HG02943 (cell line): ENCODE measurements around the gene FBXL14.
"Not testable (repeated sequence)": the region's sequence is repeated elsewhere in the genome, so short reads cannot be mapped to it uniquely, and the experiment has no call there.

Experiments
- ATAC-seq: cut with Tn5 transposase; IDR thresholded peaks from one replicate; pipeline ENCODE4 v1.9.1; 2021; ENCODE audit warnings: mild to moderate bottlenecking, low read depth, moderate library complexity; ENCODE audit not compliant: unreplicated experiment

FBXL14 gene

GRCh38 chr12:1620092-1620491, 25.7 kb upstream of the FBXL14 start:
- ATAC-seq: no peak

GRCh38 chr12:1619587-1619986, 25.2 kb upstream of the FBXL14 start:
- no peak for ATAC-seq

- no peak for ATAC-seq
These were observed 24.8 kb upstream of the FBXL14 start for GRCh38 chr12:1619159-1619558.

- no peak for ATAC-seq
These were observed 24.1 kb upstream of the FBXL14 start for GRCh38 chr12:1618489-1618888.

GRCh38 chr12:1616233-1617066, 22.1 kb upstream of the FBXL14 start:
- ATAC-seq: no peak

GRCh38 chr12:1614360-1614759, 20.0 kb upstream of the FBXL14 start:
- ATAC-seq: no peak

- no peak for ATAC-seq
These were observed 19.5 kb upstream of the FBXL14 start for GRCh38 chr12:1613860-1614259.

GRCh38 chr12:1611803-1612572, 17.6 kb upstream of the FBXL14 start:
- ATAC-seq: no peak

GRCh38 chr12:1610072-1610643, 15.8 kb upstream of the FBXL14 start:
- no peak for ATAC-seq

- ATAC-seq: no peak
These were observed 14.3 kb upstream of the FBXL14 start for GRCh38 chr12:1608713-1609119.

- ATAC-seq: no peak
These were observed 13.7 kb upstream of the FBXL14 start for GRCh38 chr12:1607940-1608712.

GRCh38 chr12:1606021-1606622, 11.7 kb upstream of the FBXL14 start:
- ATAC-seq: no peak

GRCh38 chr12:1605129-1606020, 11.0 kb upstream of the FBXL14 start:
- ATAC-seq: no peak

GRCh38 chr12:1604464-1604863, 10.1 kb upstream of the FBXL14 start:
- no peak for ATAC-seq

- no peak for ATAC-seq
These were observed 9.1 kb upstream of the FBXL14 start for GRCh38 chr12:1603269-1603993.

- ATAC-seq: not testable (repeated sequence)
These were observed 8.3 kb upstream of the FBXL14 start for GRCh38 chr12:1602706-1603105.

- ATAC-seq: no peak
These were observed 4.4 kb upstream of the FBXL14 start for GRCh38 chr12:1598757-1599156.

GRCh38 chr12:1595690-1596347, 1.4 kb upstream of the FBXL14 start:
- ATAC-seq: no peak
